Lower leg skin (tissue), 4 donors: Measurements from ENCODE around the gene LRP4. TPM values are rescaled to one million over a fixed set of nuclear protein-coding genes. Genes with fewer than 3 reads are reported as not detected.
A peak's percentile ranks its signal among the peaks of the same experiment; 100 is the strongest.

ENCODE experiments used
- DNase-seq, 2 donors: peaks; one replicate each; pipeline ENCODE4 v3.0.0-alpha.2; 2019; ENCODE audit warnings: low spot score in 2 of 2
- H3K4me3 ChIP-seq: fragments of 200-600 bp; sonication (generic); 2 replicates; pipeline ENCODE4 v1.5.1; 2017; ENCODE audit warnings: mild to moderate bottlenecking, low read depth; ENCODE audit not compliant: poor library complexity, severe bottlenecking
- POLR2A ChIP-seq, 2 donors: fragments of 450-650 bp; IDR thresholded peaks; one replicate each; pipeline ENCODE4 v1.6.1; 2016 to 2017; ENCODE audit warnings: antibody characterized with exemption in 2 of 2, mild to moderate bottlenecking in 1 of 2, moderate library complexity in 1 of 2
- WGBS, 2 donors: methylation state at CpG; one replicate each; pipeline ENCODE4 v1.1.5; 2018; 5-methylcytosine and 5-hydroxymethylcytosine counted together
- intact Hi-C: fragments of 100-400 bp; cut with DNase I; formaldehyde crosslinking; loops from one replicate; pipeline ENCODE4 v1.15.0; 2023; ENCODE audit warnings: low total_unique reads
- total RNA-seq, 4 donors: library from RNA; depleted of rRNA; stranded (reverse); fragments of >200 nt; gene quantifications; one replicate each; pipeline ENCODE4 v1.1.0, GENCODE V29; 2016
- TF ChIP-seq, protein P1 (sequence below), 3 donors: fragments of 450-650 bp; IDR thresholded peaks; one replicate each; pipeline ENCODE4 v1.5.1; 2016; ENCODE audit warnings: antibody characterized with exemption in 3 of 3, mild to moderate bottlenecking in 3 of 3, moderate library complexity in 2 of 3

Gene LRP4
- total RNA-seq, 4 donors from 2014 or later: 65.5 to 164 (median 111) TPM

DNA sequence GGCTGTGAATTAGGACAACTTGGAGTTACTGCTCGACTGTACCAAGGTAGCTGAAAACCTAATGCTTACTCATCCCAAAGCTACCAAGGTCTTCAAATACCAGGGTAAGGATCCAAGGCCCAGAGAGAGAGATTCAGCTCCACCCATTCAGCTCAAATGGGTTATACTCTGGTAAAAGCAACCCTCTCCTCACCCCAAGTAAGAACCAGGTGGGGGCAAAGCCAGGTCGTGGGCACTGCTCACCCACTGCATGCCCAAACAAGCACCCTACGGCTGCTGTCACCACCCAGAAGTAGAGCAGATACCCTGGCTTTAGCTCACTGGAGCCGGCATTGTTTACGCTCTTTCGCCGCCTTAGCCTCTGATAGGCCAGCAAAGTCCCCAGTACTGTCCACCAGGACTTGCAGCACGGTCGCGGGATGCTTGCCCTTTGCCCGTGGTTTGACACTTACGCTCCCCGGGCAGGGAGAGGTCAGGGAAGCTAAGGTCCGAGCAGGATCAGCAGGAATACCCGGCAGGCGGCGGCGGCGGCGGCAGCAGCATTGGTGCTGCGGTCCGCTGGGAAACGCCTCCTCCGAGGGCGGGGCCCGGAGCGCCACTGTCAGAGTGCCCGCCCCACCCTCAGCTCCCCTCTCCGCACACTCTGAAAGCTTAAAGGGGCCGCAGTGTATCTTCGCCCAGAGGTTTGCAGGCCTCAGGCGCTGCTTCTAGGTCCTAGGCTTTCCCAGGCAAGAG is 91.9 kb downstream of the LRP4 start:
- intact Hi-C loops: no loop called here
- TF ChIP-seq, protein P1, sequence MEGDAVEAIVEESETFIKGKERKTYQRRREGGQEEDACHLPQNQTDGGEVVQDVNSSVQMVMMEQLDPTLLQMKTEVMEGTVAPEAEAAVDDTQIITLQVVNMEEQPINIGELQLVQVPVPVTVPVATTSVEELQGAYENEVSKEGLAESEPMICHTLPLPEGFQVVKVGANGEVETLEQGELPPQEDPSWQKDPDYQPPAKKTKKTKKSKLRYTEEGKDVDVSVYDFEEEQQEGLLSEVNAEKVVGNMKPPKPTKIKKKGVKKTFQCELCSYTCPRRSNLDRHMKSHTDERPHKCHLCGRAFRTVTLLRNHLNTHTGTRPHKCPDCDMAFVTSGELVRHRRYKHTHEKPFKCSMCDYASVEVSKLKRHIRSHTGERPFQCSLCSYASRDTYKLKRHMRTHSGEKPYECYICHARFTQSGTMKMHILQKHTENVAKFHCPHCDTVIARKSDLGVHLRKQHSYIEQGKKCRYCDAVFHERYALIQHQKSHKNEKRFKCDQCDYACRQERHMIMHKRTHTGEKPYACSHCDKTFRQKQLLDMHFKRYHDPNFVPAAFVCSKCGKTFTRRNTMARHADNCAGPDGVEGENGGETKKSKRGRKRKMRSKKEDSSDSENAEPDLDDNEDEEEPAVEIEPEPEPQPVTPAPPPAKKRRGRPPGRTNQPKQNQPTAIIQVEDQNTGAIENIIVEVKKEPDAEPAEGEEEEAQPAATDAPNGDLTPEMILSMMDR (IDR thresholded peaks at IDR 0.05): peak in 1 of 3 donors; percentile 32
- no peak for TF ChIP-seq POLR2A (IDR thresholded peaks at IDR 0.05)
- peak overlapping the region; percentile 38 for H3K4me3 ChIP-seq
- peak; percentile 75 to 96 for DNase-seq
- WGBS, 2 donors: 1 to 2% methylated on average over 7 to 31 of the region's 32 CpGs

DNA sequence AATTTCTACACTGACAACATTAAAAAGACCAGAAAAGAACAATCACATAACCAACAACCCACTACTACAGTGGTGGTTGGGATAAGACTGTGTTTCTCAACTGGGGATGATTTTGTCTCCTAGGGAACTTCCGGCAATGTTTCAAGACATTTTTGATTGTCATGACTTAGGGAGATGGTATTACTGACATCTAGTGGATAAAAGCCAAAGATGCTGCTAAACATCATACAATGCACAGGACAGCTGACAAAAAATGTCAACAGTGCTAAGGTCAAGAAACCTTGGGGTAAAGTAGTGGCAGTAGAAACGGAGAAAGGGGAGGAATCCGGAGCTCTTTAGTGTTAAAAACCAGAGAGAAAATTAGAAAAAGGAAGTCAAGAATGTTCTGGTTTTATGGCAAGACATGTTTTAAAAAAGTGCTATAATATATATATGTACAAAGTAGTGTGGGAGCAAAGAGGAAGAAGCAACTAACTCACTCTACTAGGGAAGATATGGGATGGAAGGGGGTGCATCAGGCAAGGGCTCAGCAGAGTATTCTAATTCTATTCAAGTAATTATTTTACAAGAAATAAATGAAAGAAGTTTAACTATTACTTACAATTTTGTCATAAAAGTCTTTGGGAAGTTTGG is 109.4 kb downstream of the LRP4 start:
- WGBS, 2 donors: 68 to 72% methylated on average over 3 of the region's 3 CpGs
- H3K4me3 ChIP-seq: no peak overlapping the region
- TF ChIP-seq POLR2A (IDR thresholded peaks at IDR 0.05): no peak
- TF ChIP-seq, protein P1 (IDR thresholded peaks at IDR 0.05): no peak
- no peak for DNase-seq
- intact Hi-C loops: no loop called here

Other genes with a start within 250 kb of the LRP4 start
- gene ARHGAP1, start 217.9 kb downstream of the LRP4 start, total RNA-seq: 10 to 100 TPM; 56.4 to 70.6 (median 64.3) TPM
- gene ZNF408, start 217.5 kb downstream of the LRP4 start, total RNA-seq: 10 to 100 TPM; 11.2 to 28.9 (median 16.2) TPM
- gene F2, start 199.3 kb downstream of the LRP4 start, total RNA-seq: not detected
- 10 to 100 TPM; 29.3 to 36.2 (median 31.3) TPM for gene CKAP5, start 72.3 kb downstream of the LRP4 start, total RNA-seq
- 10 to 100 TPM; 47.5 to 87.6 (median 57.7) TPM for gene CSTPP1, start 18.2 kb upstream of the LRP4 start, total RNA-seq